Measurements from ENCODE around the gene EGFL7.
"Not testable (repeated sequence)": the region's sequence is repeated elsewhere in the genome, so short reads cannot be mapped to it uniquely, and the experiment has no call there.

EGFL7 gene

GRCh38 chr9:136630662-136630992 lies 32.1 kb upstream of the EGFL7 start:
- H3K27me3 ChIP-seq (ENCODE audit: control insufficient read depth, insufficient read depth, low read length): no peaks in the 10 kb centered on the region
- H3K9me3 ChIP-seq (ENCODE audit: control insufficient read depth, low read length): no peaks in the 10 kb centered on the region
- H3K4me1 ChIP-seq: peaks cover under 1% of the 10 kb centered on the region
- H3K4me3 ChIP-seq (ENCODE audit: low read depth, low read length): no peak overlapping the region
- H2AFZ ChIP-seq: no peak overlapping the region
- H3K36me3 ChIP-seq (ENCODE audit: control insufficient read depth, insufficient read depth, low read length): no peaks in the 10 kb centered on the region
- H3K4me2 ChIP-seq (ENCODE audit: low read length): no peak overlapping the region
- no peak for TF ChIP-seq CTCF (IDR thresholded peaks at IDR 0.05)
- no peak overlapping the region for H3K9ac ChIP-seq
- H3K27ac ChIP-seq: no peak overlapping the region
- H3K79me2 ChIP-seq: no peaks in the 10 kb centered on the region

GRCh38 chr9:136631038-136632000 lies 31.4 kb upstream of the EGFL7 start:
- Histone ChIP-seq H3K4me1 (no peaks in the 10 kb centered on the region), H3K27ac (no peak overlapping the region), H3K4me2 (ENCODE audit: low read length) (no peak overlapping the region), H3K9me3 (ENCODE audit: control insufficient read depth, low read length) (no peaks in the 10 kb centered on the region), H3K27me3 (ENCODE audit: control insufficient read depth, insufficient read depth, low read length) (no peaks in the 10 kb centered on the region), H3K36me3 (ENCODE audit: control insufficient read depth, insufficient read depth, low read length) (no peaks in the 10 kb centered on the region), H2AFZ (no peak overlapping the region), H3K4me3 (ENCODE audit: low read depth, low read length) (no peak overlapping the region), H3K79me2 (no peaks in the 10 kb centered on the region), H3K9ac (no peak overlapping the region)
- peak; percentile 70 for TF ChIP-seq CTCF (IDR thresholded peaks at IDR 0.05)

GRCh38 chr9:136632072-136632471 lies 30.6 kb upstream of the EGFL7 start:
- H3K4me3 ChIP-seq (ENCODE audit: low read depth, low read length); H2AFZ ChIP-seq; H3K79me2 ChIP-seq; H3K4me2 ChIP-seq (ENCODE audit: low read length); H3K36me3 ChIP-seq (ENCODE audit: control insufficient read depth, insufficient read depth, low read length); H3K9me3 ChIP-seq (ENCODE audit: control insufficient read depth, low read length); H3K4me1 ChIP-seq; H3K27ac ChIP-seq; H3K9ac ChIP-seq; H3K27me3 ChIP-seq (ENCODE audit: control insufficient read depth, insufficient read depth, low read length): not testable (repeated sequence)

GRCh38 chr9:136632491-136633106 lies 30.1 kb upstream of the EGFL7 start:
- not testable (repeated sequence) for H3K9ac ChIP-seq; H3K4me3 ChIP-seq (ENCODE audit: low read depth, low read length); H3K27me3 ChIP-seq (ENCODE audit: control insufficient read depth, insufficient read depth, low read length); H3K36me3 ChIP-seq (ENCODE audit: control insufficient read depth, insufficient read depth, low read length); H3K4me2 ChIP-seq (ENCODE audit: low read length); H3K27ac ChIP-seq; H3K79me2 ChIP-seq; H3K9me3 ChIP-seq (ENCODE audit: control insufficient read depth, low read length); H3K4me1 ChIP-seq; H2AFZ ChIP-seq

GRCh38 chr9:136634904-136635303 lies 27.8 kb upstream of the EGFL7 start:
- Histone ChIP-seq H3K79me2 (no peaks in the 10 kb centered on the region), H2AFZ (no peak overlapping the region), H3K4me1 (no peaks in the 10 kb centered on the region), H3K36me3 (ENCODE audit: control insufficient read depth, insufficient read depth, low read length) (no peaks in the 10 kb centered on the region), H3K27ac (no peak overlapping the region), H3K9me3 (ENCODE audit: control insufficient read depth, low read length) (no peaks in the 10 kb centered on the region), H3K4me3 (ENCODE audit: low read depth, low read length) (no peak overlapping the region), H3K9ac (no peak overlapping the region), H3K4me2 (ENCODE audit: low read length) (no peak overlapping the region), H3K27me3 (ENCODE audit: control insufficient read depth, insufficient read depth, low read length) (no peaks in the 10 kb centered on the region)
- TF ChIP-seq CTCF (IDR thresholded peaks at IDR 0.05): no peak
